Embryonic facial prominence (tissue), 1 donor: ENCODE measurements around the gene SLC39A2.

ENCODE experiments used
- DNase-seq: peaks from one replicate; pipeline ENCODE4 v3.0.0-alpha.2; 2016; ENCODE audit errors: extremely low spot score

Gene SLC39A2

DNA sequence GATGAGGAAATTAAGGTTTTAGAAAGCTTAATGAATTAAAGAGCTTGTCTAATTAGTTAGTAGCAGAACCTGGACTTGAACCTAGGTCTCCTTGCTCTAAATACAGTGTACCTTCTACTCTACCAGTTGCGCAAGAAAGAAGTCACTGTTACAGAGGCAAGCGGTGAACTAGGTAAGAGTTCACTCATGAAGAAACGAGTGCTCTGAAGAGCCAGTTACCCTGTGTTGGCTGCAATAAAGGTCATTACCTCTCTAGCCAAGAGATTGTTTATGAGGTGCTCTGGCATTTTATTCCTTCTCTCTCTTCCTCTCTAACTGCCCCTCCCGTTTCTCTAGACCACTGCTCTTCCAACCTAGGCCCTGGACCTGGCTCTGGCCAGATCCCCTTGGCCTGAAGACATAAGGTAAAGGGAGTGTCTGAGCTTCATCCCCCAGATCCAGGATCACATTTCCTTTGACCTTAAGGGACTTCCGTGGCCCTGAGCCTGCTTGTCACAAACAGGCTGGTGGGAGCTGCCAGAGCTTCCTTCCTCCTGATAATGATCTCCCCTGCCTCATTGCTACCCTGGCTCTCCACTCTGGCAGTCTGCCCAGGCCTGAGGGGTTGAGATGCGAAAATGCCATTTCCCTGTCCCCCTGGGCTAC, 45.0 kb downstream of the SLC39A2 start:
- DNase-seq: no peak

- DNase-seq: no peak
These were observed 48.3 kb downstream of the SLC39A2 start for GRCh38 chr14:21047378-21047781.

- no peak for DNase-seq
These were observed 49.5 kb downstream of the SLC39A2 start for GRCh38 chr14:21048638-21049037.

DNA sequence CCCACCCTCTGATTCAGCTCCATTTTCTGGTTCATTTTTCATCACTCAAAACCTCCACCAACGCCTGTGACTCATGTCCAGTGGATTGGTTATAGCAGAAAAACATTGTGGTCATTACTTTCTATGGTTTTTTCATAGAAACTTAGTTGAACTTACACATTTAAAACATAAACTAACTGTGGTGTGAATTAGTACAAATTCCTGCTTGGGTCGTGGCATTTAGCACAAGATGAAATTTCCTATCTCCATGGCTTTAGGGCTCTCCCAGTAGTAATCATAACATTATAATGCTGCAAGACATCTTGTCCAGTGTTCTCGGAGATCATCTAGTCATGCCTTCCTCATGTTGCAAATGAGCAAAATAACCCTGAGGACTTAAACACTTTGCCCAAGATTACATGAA, 50.2 kb downstream of the SLC39A2 start:
- no peak for DNase-seq

- DNase-seq: no peak
These were observed 51.5 kb downstream of the SLC39A2 start for GRCh38 chr14:21050597-21050996.
